ENCODE results near the gene SYCE3. TPM values are rescaled to one million over a fixed set of nuclear protein-coding genes. Genes with fewer than 3 reads are reported as not detected.
"Not testable (repeated sequence)": the region's sequence is repeated elsewhere in the genome, so short reads cannot be mapped to it uniquely, and the experiment has no call there.

SYCE3 gene
- total RNA-seq, 2 experiments from 2014 or later = 0.91 to 2.0 TPM

DNA sequence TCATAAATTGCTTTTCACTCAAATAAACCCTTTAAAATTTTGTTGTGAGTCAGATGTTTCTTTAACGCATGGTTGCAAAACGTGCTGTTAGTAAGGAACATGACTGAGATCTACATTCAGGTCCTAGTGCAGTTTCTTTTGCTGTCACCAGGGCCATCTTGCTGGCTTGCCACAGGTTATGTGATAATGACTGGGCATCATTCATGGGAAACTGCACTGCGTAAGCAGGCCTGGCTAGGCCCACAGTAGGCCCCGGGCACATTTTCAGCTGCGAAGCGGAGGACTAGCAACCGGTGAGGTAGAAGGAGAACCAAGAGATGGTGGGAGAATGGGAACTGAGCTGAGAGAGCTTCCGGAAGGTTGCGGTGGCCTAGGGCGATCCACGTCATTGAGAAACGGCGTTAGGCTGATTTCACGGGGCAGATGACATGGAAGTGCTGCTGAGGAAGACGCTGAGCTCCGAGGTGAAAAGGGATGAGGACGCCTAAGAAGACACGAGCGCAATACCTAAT is 20.2 kb downstream of the SYCE3 start:
- peak; percentile 71 for DNase-seq
- CTCF ChIA-PET = no interaction called here
- H3K4me3 Mint-ChIP-seq = peak overlapping the region; percentile 22

DNA sequence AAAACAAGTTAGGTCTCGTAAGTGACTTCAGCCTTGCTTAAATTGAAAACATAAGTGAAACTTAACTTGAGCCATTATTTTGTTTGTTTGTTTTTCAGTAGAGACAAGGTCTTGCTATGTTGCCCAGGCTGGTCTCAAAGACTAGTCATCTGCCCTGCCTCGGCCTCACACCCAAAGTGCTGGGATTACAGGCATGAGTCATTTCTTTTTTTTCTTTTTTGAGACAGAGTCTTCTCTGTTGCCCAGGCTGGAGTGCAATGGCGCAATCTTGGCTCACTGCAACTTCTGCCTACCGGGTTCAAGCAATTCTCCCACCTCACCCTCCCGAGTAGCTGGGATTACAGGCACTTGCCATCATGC is 21.1 kb downstream of the SYCE3 start:
- peaks cover 77% of the 10 kb centered on the region for H3K4me1 Mint-ChIP-seq (ENCODE audit: low read depth)
- intact Hi-C loops (cut with micrococcal nuclease); H3K36me3 Mint-ChIP-seq (ENCODE audit: low read depth); H3K27me3 Mint-ChIP-seq (ENCODE audit: low read depth); H3K9me3 Mint-ChIP-seq: not testable (repeated sequence)
- CTCF ChIA-PET = interaction anchor here (0.7 kb wide), 1 partner anchor 20 kb away, joined by 4 read pairs; no protein-coding TSS in a partner anchor
- peak; percentile 71 for DNase-seq
- H3K4me3 Mint-ChIP-seq = peak overlapping the region; percentile 2
- peak overlapping the region; percentile 98 for H3K27ac Mint-ChIP-seq

More for the DNA sequence above, 20.2 kb downstream of the SYCE3 start:
- Mint-ChIP-seq H3K9me3 (peaks cover 1% of the 10 kb centered on the region), H3K36me3 (ENCODE audit: low read depth) (peaks cover 5% of the 10 kb centered on the region), H3K27ac (peak overlapping the region; percentile 98), H3K27me3 (ENCODE audit: low read depth) (no peaks in the 10 kb centered on the region), H3K4me1 (ENCODE audit: low read depth) (peaks cover 71% of the 10 kb centered on the region)
- intact Hi-C loops (cut with micrococcal nuclease) = no loop called here

DNA sequence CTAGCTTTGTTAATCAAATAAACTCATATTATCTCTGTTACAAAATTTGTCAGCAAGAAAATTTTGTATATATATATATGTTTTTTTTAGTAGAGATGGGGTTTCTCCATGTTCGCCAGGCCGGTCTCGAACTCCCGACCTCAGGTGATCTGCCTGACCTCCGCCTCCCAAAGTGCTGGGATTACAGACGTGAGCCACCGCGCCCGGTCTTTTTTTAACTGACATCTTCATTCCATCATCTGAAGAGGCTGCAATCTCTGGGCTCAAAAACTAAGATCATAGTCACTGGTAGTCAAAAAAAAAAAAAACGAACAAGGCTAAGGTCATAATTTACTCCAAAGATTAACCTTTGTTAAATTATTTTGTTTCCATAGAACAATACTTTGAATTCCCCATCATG is 22.3 kb downstream of the SYCE3 start:
- CTCF ChIA-PET = interaction anchor here (0.7 to 5.8 kb wide), 6 partner anchors 8 to 80 kb away, joined by 4 to 39 read pairs (median 8); partner anchors contain the start of genes SCO2 and SYCE3
- H3K9me3 Mint-ChIP-seq = peaks cover 1% of the 10 kb centered on the region
- H3K36me3 Mint-ChIP-seq (ENCODE audit: low read depth) = peaks cover 5% of the 10 kb centered on the region
- no peaks in the 10 kb centered on the region for H3K27me3 Mint-ChIP-seq (ENCODE audit: low read depth)
- peak overlapping the region; percentile 46 for H3K4me3 Mint-ChIP-seq
- peaks cover 72% of the 10 kb centered on the region for H3K4me1 Mint-ChIP-seq (ENCODE audit: low read depth)
- intact Hi-C loops (cut with micrococcal nuclease) = no loop called here
- peak overlapping the region; percentile 98 for H3K27ac Mint-ChIP-seq
- no peak for DNase-seq

DNA sequence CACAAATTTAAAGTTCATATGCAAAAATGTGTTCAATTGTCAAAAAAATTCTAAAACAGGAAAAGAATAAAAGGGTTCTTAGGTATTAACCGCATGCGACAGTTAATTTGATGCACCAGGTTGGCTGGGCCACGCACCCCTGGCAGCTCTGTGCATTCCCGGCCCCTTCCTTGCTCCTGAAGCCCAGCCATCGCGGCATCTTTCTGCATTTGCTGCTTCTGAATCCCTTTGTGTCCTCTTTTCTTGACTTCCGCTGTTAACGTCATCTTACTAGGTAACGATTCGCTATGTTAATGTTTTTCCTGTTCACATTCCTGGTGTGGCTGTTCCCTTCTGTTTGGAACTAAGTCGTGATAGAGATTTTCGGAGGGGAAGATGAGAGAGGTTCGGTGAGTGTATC is 25.0 kb downstream of the SYCE3 start:
- H3K4me3 Mint-ChIP-seq = no peak overlapping the region
- DNase-seq = no peak
- peaks cover 6% of the 10 kb centered on the region for H3K36me3 Mint-ChIP-seq (ENCODE audit: low read depth)
- H3K9me3 Mint-ChIP-seq = peaks cover 1% of the 10 kb centered on the region
- CTCF ChIA-PET = interaction anchor here (0.9 to 5.8 kb wide), 4 partner anchors 13 to 86 kb away, joined by 3 to 39 read pairs (median 6); partner anchors contain the start of genes SCO2 and SYCE3
- H3K4me1 Mint-ChIP-seq (ENCODE audit: low read depth) = peaks cover 77% of the 10 kb centered on the region
- peak overlapping the region; percentile 98 for H3K27ac Mint-ChIP-seq
- intact Hi-C loops (cut with micrococcal nuclease) = loop anchor here (2.0 to 5.0 kb wide), 2 partner anchors 13 to 345 kb away; partner anchors contain the start of gene SCO2
- H3K27me3 Mint-ChIP-seq (ENCODE audit: low read depth) = no peaks in the 10 kb centered on the region

DNA sequence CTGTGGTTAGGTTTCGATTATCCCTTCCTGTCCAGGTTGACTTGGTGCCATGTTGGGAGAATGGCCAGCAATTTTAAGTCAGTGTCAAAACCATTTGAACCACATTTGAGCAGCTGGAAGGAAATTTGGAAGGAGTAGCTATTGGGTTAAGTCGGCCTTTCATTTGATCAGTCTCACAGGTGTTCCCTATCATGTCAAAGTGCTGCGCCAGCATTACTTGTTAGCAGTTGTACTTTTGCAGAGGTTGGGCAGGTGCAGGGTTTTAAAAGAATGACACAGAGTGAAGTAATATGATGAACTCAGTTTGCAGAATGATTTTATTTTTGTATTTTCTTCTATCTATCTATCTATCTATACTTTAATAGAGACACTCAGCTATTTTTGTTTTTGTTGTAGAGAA is 26.5 kb downstream of the SYCE3 start:
- intact Hi-C loops (cut with micrococcal nuclease) = loop anchor here (5.0 kb wide), 1 partner anchor 344 kb away; no protein-coding TSS in a partner anchor
- H3K4me1 Mint-ChIP-seq (ENCODE audit: low read depth) = peaks cover 65% of the 10 kb centered on the region
- no peaks in the 10 kb centered on the region for H3K27me3 Mint-ChIP-seq (ENCODE audit: low read depth)
- peaks cover 4% of the 10 kb centered on the region for H3K36me3 Mint-ChIP-seq (ENCODE audit: low read depth)
- no peak for DNase-seq
- CTCF ChIA-PET = interaction anchor here (1.2 to 5.8 kb wide), 3 partner anchors 9 to 84 kb away, joined by 5 to 39 read pairs (median 12); partner anchors contain the start of gene SCO2
- H3K27ac Mint-ChIP-seq = peak overlapping the region; percentile 70
- H3K4me3 Mint-ChIP-seq = no peak overlapping the region
- no peaks in the 10 kb centered on the region for H3K9me3 Mint-ChIP-seq

DNA sequence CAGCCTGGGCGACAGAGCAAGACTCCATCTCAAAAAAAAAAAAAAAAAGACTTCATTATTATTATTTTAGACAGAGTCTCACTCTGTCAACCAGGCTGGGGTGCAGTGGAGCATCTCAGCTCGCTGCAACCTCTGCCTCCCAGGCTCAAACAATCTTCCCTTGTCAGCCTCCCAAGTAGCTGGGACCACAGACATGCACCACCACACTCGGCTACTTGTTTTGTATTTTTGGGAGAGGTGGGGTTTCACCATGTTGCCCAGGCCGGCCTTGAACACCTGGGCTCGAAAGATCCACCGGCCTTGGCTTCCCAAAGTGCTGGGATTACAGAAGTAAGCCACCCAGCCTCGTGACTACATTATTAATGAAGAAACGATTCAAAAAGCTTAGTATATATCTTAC is 27.6 kb downstream of the SYCE3 start:
- Mint-ChIP-seq H3K36me3 (ENCODE audit: low read depth) (peaks cover 7% of the 10 kb centered on the region), H3K4me3 (no peak overlapping the region), H3K27ac (no peak overlapping the region), H3K27me3 (ENCODE audit: low read depth) (no peaks in the 10 kb centered on the region), H3K9me3 (no peaks in the 10 kb centered on the region), H3K4me1 (ENCODE audit: low read depth) (peaks cover 55% of the 10 kb centered on the region)
- DNase-seq = no peak
- CTCF ChIA-PET = interaction anchor here (0.9 to 2.6 kb wide), 2 partner anchors 9 to 86 kb away, joined by 4 to 12 read pairs; partner anchors contain the start of gene SCO2
- intact Hi-C loops (cut with micrococcal nuclease) = loop anchor here (5.0 kb wide), 1 partner anchor 343 kb away; no protein-coding TSS in a partner anchor

DNA sequence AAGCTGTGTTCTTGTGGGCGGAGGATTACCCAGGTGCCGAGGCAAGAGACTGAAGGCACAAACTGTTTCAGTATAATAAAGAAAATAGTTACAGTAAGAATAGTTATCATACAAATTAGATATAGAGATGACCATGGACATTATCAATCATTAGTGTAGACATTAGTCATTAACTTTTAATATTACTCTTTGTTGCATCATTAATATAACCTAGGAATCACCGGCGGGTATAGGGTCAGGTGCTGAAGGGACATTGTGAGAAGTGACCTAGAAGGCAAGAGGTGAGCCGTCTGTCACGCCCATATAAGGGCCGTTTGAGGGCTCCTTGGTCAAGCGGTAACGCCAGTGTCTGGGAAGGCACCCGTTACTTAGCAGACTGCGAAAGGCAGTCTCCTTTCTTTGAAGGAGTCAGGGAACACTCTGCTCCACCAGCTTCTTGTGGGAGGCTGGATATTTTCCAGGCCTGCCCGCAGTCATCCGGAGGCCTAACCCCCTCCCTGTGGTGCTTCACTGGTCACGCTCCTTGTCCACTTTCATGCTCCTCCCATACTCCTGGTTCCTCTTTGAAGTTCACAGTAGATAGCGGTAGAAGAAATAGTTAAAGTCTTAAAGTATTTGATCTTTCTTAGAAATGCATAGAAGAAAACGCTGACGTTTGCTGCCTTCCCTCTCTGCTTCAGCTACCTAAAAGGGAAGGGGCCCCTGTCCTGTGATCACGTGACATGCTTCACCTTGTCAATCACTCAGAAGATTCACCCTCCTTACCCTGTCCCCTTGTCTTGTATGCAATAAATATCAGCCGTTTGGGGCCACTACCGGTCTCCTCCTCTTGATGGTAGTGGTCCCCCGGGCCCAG is 28.6 kb downstream of the SYCE3 start:
- DNase-seq; H3K36me3 Mint-ChIP-seq (ENCODE audit: low read depth); intact Hi-C loops (cut with micrococcal nuclease); H3K27me3 Mint-ChIP-seq (ENCODE audit: low read depth); H3K9me3 Mint-ChIP-seq: not testable (repeated sequence)
- CTCF ChIA-PET = interaction anchor here (0.6 to 2.6 kb wide), 5 partner anchors 8 to 87 kb away, joined by 3 to 12 read pairs (median 4); partner anchors contain the start of gene SCO2
- Mint-ChIP-seq H3K27ac (peak overlapping the region; percentile 99), H3K4me1 (ENCODE audit: low read depth) (peaks cover 46% of the 10 kb centered on the region), H3K4me3 (peak overlapping the region; percentile 2)

DNA sequence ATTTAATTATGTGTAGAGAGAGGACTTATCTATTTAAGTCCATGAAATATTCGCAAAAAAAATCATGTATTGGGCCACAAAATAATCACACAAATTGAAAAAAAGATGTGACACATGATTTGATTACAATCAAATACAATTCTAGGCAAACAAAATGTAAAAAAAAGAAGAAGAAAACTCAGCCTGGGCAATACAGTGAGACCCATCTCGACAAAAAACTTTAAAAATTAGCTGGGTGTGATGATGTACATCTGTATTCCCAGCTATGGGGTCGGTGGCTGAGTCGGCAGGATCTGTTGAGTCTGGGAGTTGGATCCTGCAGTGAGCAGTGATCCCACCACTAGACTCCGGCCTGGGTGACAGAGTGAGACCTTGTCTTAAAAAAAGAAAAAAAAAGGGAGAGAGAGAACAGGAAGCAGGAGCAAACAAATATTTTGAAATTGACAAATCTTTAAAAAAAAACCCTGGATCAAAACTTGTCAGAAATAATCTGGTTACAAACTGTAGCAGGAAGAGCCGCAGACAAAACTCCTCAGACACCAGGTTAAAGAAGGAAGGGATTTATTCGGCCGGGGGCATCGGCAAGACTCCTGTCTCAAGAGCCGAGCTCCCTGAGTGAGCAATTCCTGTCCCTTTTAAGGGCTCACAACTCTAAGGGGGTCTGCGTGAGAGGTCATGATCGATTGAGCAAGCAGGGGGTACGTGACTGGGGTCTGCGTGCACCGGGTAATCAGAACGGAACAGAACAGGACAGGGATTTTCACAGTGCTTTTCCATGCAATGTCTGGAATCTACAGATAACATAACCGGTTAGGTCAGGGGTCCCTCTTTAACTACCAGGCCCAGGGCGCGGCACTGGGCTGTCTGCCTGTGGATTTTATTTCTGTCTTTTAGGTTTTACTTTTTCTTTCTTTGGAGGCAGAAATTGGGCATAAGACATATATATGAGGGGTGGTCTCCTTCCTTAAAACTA is 29.6 kb downstream of the SYCE3 start:
- H3K36me3 Mint-ChIP-seq (ENCODE audit: low read depth) = peaks cover 15% of the 10 kb centered on the region
- H3K4me3 Mint-ChIP-seq = peak overlapping the region; percentile 92
- H3K27me3 Mint-ChIP-seq (ENCODE audit: low read depth) = no peaks in the 10 kb centered on the region
- H3K4me1 Mint-ChIP-seq (ENCODE audit: low read depth) = peaks cover 50% of the 10 kb centered on the region
- intact Hi-C loops (cut with micrococcal nuclease) = no loop called here
- DNase-seq = no peak
- H3K9me3 Mint-ChIP-seq = no peaks in the 10 kb centered on the region
- H3K27ac Mint-ChIP-seq = peak overlapping the region; percentile 99
- CTCF ChIA-PET = interaction anchor here (0.9 to 1.2 kb wide), 2 partner anchors 14 to 18 kb away, joined by 3 to 4 read pairs; no protein-coding TSS in a partner anchor

DNA sequence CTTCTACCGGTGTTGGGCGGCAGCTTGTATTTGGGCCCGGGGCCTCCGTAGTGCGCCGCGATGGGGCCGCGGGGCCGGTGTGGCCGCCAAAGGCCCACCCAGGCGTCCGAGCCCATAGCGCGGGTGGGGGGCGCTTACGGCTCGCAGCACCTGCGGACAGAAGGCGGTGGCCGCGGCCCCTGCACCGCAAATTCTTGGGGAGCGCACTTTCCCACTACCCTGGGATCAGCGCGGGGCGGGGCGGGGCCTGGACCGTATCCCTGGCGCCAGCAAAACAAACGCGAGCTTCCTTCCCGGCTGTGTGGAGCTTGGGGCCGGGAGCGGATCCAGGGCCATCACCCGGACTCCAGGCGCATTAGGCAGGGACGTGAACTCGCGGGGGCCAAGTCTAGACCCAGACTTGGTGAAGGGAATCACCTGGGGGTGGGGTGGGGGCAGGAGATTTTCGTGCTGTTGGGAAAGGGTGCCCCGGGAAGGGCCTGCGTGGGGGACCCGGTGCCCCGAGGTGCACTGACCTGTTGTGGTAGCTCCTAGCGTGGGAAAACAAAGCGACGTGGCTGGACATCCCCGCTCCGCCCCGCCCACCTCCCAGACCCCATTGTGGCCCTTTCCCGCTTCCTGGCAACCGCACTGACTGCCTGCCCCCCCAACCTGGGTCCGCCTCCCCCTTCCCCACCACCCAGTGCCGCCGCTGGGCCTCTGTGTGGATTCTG is 30.6 kb downstream of the SYCE3 start:
- no peaks in the 10 kb centered on the region for H3K9me3 Mint-ChIP-seq
- peak; percentile 40 for DNase-seq
- H3K27me3 Mint-ChIP-seq (ENCODE audit: low read depth) = no peaks in the 10 kb centered on the region
- H3K27ac Mint-ChIP-seq = peak overlapping the region; percentile 99
- peaks cover 23% of the 10 kb centered on the region for H3K36me3 Mint-ChIP-seq (ENCODE audit: low read depth)
- H3K4me3 Mint-ChIP-seq = peak overlapping the region; percentile 92
- CTCF ChIA-PET = interaction anchor here (1.2 to 1.7 kb wide), 2 partner anchors 16 to 89 kb away, joined by 3 to 7 read pairs; no protein-coding TSS in a partner anchor
- peaks cover 50% of the 10 kb centered on the region for H3K4me1 Mint-ChIP-seq (ENCODE audit: low read depth)
- intact Hi-C loops (cut with micrococcal nuclease) = loop anchor here (1.0 kb wide), 2 partner anchors 7 to 30 kb away; partner anchors contain the start of gene SYCE3

DNA sequence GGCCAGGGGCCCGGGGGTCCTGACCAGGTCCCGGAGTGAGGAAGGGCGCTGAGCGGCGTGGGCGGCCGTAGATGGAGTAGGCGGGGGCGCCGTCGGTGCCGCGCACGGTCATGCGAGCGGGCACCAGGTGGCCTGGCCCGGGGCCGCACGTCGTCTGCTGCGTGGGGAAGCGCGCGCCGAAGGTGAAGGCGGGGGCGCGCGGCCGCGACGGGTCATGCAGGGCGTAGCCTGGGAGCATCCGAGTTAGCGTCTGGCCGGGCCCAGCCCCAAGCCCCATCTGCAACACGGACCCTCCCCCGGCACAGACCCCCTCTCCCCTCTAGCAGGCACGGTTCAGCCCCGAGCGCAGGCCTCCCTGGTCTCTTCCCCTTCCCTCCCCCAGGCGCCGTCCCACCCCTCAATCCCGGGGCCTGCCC is 31.2 kb downstream of the SYCE3 start:
- DNase-seq = peak; percentile 77
- intact Hi-C loops (cut with micrococcal nuclease) = loop anchor here (1.0 kb wide), 2 partner anchors 8 to 31 kb away; partner anchors contain the start of gene SYCE3
- Mint-ChIP-seq H3K27me3 (ENCODE audit: low read depth) (no peaks in the 10 kb centered on the region), H3K4me1 (ENCODE audit: low read depth) (peaks cover 50% of the 10 kb centered on the region), H3K9me3 (no peaks in the 10 kb centered on the region), H3K4me3 (peak overlapping the region; percentile 92), H3K36me3 (ENCODE audit: low read depth) (peaks cover 27% of the 10 kb centered on the region), H3K27ac (peak overlapping the region; percentile 99)
- CTCF ChIA-PET = interaction anchor here (1.2 to 1.7 kb wide), 2 partner anchors 17 to 90 kb away, joined by 3 to 7 read pairs; no protein-coding TSS in a partner anchor
